Lung (tissue), 12 donors: ENCODE results near the gene ZMYND15. TPM values are rescaled to one million over a fixed set of nuclear protein-coding genes. Genes with fewer than 3 reads are reported as not detected.

Experiments used
- ATAC-seq: fragments of 200-7000 bp; cut with Tn5 transposase; one replicate; pipeline ENCODE4 v1.9.1; 2020; ENCODE audit warnings: moderate number of reproducible peaks; ENCODE audit not compliant: insufficient read depth, low FRiP score
- DNase-seq, 3 donors: peaks; one replicate each; pipeline ENCODE4 v3.0.0-alpha.2; 2013 to 2017
- H3K27ac ChIP-seq, 2 donors: one replicate each; pipeline ENCODE4 v1.5.1; 2013; ENCODE audit warnings: mild to moderate bottlenecking in 2 of 2, moderate library complexity in 2 of 2, control low read depth in 1 of 2, inconsistent platforms in 1 of 2, low read depth in 1 of 2, low read length in 1 of 2
- H3K27me3 ChIP-seq, 3 donors: one replicate each; pipeline ENCODE4 v1.5.1; 2013; ENCODE audit warnings: low read length in 2 of 3; ENCODE audit not compliant: control insufficient read depth in 3 of 3, insufficient read depth in 3 of 3
- H3K36me3 ChIP-seq, 4 donors: one replicate each; pipeline ENCODE4 v1.5.1; 2013; ENCODE audit warnings: low read length in 4 of 4, mild to moderate bottlenecking in 1 of 4, moderate library complexity in 1 of 4; ENCODE audit not compliant: control insufficient read depth in 4 of 4, insufficient read depth in 4 of 4
- H3K4me1 ChIP-seq, 5 donors: one replicate each; pipeline ENCODE4 v1.5.1; 2013; ENCODE audit warnings: low read length in 5 of 5, mild to moderate bottlenecking in 2 of 5, moderate library complexity in 1 of 5; ENCODE audit not compliant: control insufficient read depth in 5 of 5, insufficient read depth in 5 of 5
- H3K4me3 ChIP-seq: one replicate; pipeline ENCODE4 v1.5.1; 2013; ENCODE audit warnings: mild to moderate bottlenecking, control low read depth, moderate library complexity
- H3K9ac ChIP-seq, 2 donors: one replicate each; pipeline ENCODE4 v1.5.1; 2013; ENCODE audit warnings: low read length in 2 of 2, control low read depth in 1 of 2; ENCODE audit not compliant: insufficient read depth in 1 of 2
- H3K9me3 ChIP-seq, 4 donors: one replicate each; pipeline ENCODE4 v1.5.1; 2013; ENCODE audit warnings: low read length in 3 of 4, mild to moderate bottlenecking in 1 of 4, moderate library complexity in 1 of 4; ENCODE audit not compliant: control insufficient read depth in 4 of 4, insufficient read depth in 3 of 4
- CTCF ChIP-seq: IDR thresholded peaks from 2 replicates; pipeline ENCODE4 v1.5.1; 2012; ENCODE audit warnings: mild to moderate bottlenecking; ENCODE audit errors: control extremely low read depth, extremely low read depth
- WGBS, 2 donors: extraction: QIAGEN DNeasy Blood & Tissue Kit; methylation state at CpG; one replicate each; pipeline ENCODE4 v1.1.7; 2013; 5-methylcytosine and 5-hydroxymethylcytosine counted together
- polyA plus RNA-seq, 2 donors: library from polyadenylated mRNA; stranded (reverse); fragments of 200-250 nt; gene quantifications; one replicate each; pipeline ENCODE4 v1.2.1, GENCODE V29; 2013
- total RNA-seq, 2 donors: library from RNA; depleted of rRNA in 1 of 2; stranded (reverse); fragments of >200 nt in 1 of 2; gene quantifications; one replicate each; pipeline ENCODE4 v1.2.1, GENCODE V29; 2014 to 2021
- donor health status: control.
- donor health status: control.
- donor health status: Bipolar disorder and iron deficiency.
- donor health status: healthy.
- donor health status: DM: yes; HTN: yes; CAD: no.

The ZMYND15 gene
- total and polyA plus RNA-seq, 4 donors, result 2.3 to 9.7 (median 7.8) TPM

GRCh38 chr17:4766723-4767122, 27.1 kb downstream of the ZMYND15 start:
- H3K27me3 ChIP-seq, result peaks cover 0 to 4% (median 2%) of the 10 kb centered on the region in 3 donors
- no peak overlapping the region for H3K27ac ChIP-seq
- WGBS, 2 donors, result 64 to 69% methylated on average over 9 of the region's 9 CpGs
- ATAC-seq (no peak), DNase-seq (no peak)
- no peaks in the 10 kb centered on the region for H3K4me1 ChIP-seq
- no peak for TF ChIP-seq CTCF
- H3K9me3 ChIP-seq, result no peaks in the 10 kb centered on the region
- H3K9ac ChIP-seq, result no peak overlapping the region
- no peak overlapping the region for H3K4me3 ChIP-seq
- H3K36me3 ChIP-seq, result no peaks in the 10 kb centered on the region

- DNase-seq, result no peak
- Histone ChIP-seq H3K27me3 (peaks cover 0 to 7% (median 2%) of the 10 kb centered on the region in 3 donors), H3K9me3 (no peaks in the 10 kb centered on the region), H3K27ac (no peak overlapping the region), H3K36me3 (no peaks in the 10 kb centered on the region), H3K4me1 (no peaks in the 10 kb centered on the region), H3K4me3 (no peak overlapping the region), H3K9ac (no peak overlapping the region)
- no peak for ATAC-seq
- WGBS, 2 donors, result 75 to 83% methylated on average over 6 of the region's 6 CpGs
- TF ChIP-seq CTCF, result no peak
Observed at GRCh38 chr17:4768298-4768697, 28.7 kb downstream of the ZMYND15 start.

GRCh38 chr17:4769628-4770027, 30.0 kb downstream of the ZMYND15 start:
- 96 to 98% methylated on average over 2 of the region's 2 CpGs for WGBS, 2 donors
- TF ChIP-seq CTCF, result no peak
- no peaks in the 10 kb centered on the region for H3K36me3 ChIP-seq
- DNase-seq, result no peak
- no peaks in the 10 kb centered on the region for H3K9me3 ChIP-seq
- H3K27me3 ChIP-seq, result peaks cover 0 to 9% (median 2%) of the 10 kb centered on the region in 3 donors
- H3K4me1 ChIP-seq, result no peaks in the 10 kb centered on the region
- ATAC-seq, result no peak
- H3K9ac ChIP-seq, result no peak overlapping the region
- no peak overlapping the region for H3K27ac ChIP-seq
- H3K4me3 ChIP-seq, result no peak overlapping the region
